OCI-LY1 (cell line): ENCODE measurements around the gene AGAP1.

ENCODE experiments used
- H2AFZ ChIP-seq: fragments of 200-600 bp; sonication (generic), shearing (Covaris generic); 2 replicates; pipeline ENCODE4 v1.6.0; 2014; ENCODE audit warnings: antibody characterized with exemption, mild to moderate bottlenecking, low read length
- H3F3A ChIP-seq: fragments of 200-600 bp; sonication (generic), shearing (Covaris generic); 2 replicates; pipeline ENCODE4 v1.6.0; 2014; ENCODE audit warnings: mild to moderate bottlenecking, antibody characterized with exemption, low read length, moderate library complexity; ENCODE audit not compliant: insufficient read depth
- H3K27ac ChIP-seq: fragments of 200-600 bp; sonication (generic); 2 replicates; pipeline ENCODE4 v1.5.1; 2014; ENCODE audit warnings: low read length, mixed run types, mild to moderate bottlenecking, low read depth; ENCODE audit not compliant: poor library complexity, severe bottlenecking
- H3K27me3 ChIP-seq: fragments of 200-600 bp; sonication (generic); 2 replicates; pipeline ENCODE4 v1.6.0; 2014; ENCODE audit warnings: antibody characterized with exemption, mild to moderate bottlenecking, low read length, moderate library complexity; ENCODE audit not compliant: insufficient read depth
- H3K36me3 ChIP-seq: fragments of 200-600 bp; sonication (generic); 2 replicates; pipeline ENCODE4 v1.6.1; 2014; ENCODE audit warnings: mild to moderate bottlenecking, antibody characterized with exemption, low read length, moderate library complexity, mixed read lengths; ENCODE audit not compliant: insufficient read depth
- H3K4me1 ChIP-seq: fragments of 200-600 bp; sonication (generic); 2 replicates; pipeline ENCODE4 v1.5.1; 2014; ENCODE audit warnings: mild to moderate bottlenecking, low read length, moderate library complexity; ENCODE audit not compliant: insufficient read depth, severe bottlenecking
- H3K4me2 ChIP-seq: fragments of 200-600 bp; sonication (generic), shearing (Covaris generic); 2 replicates; pipeline ENCODE4 v1.6.1; 2014; ENCODE audit warnings: low read length
- H3K4me3 ChIP-seq: fragments of 200-600 bp; sonication (generic); 2 replicates; pipeline ENCODE4 v1.5.1; 2014; ENCODE audit warnings: low read length, low read depth, mild to moderate bottlenecking, mixed read lengths; ENCODE audit not compliant: poor library complexity, severe bottlenecking
- H3K79me2 ChIP-seq: fragments of 200-600 bp; shearing (Covaris generic); 2 replicates; pipeline ENCODE4 v1.6.1; 2016; ENCODE audit warnings: mixed run types, low read length, mixed read lengths; ENCODE audit not compliant: insufficient read depth
- H3K9ac ChIP-seq: fragments of 200-600 bp; sonication (generic), shearing (Covaris generic); 2 replicates; pipeline ENCODE4 v1.6.1; 2014; ENCODE audit warnings: mild to moderate bottlenecking, low read length, mixed read lengths
- H3K9me2 ChIP-seq: fragments of 200-600 bp; sonication (generic), shearing (Covaris generic); 2 replicates; pipeline ENCODE4 v1.6.1; 2014; ENCODE audit warnings: low read depth, mild to moderate bottlenecking, low read length, mixed read lengths
- H3K9me3 ChIP-seq: fragments of 200-600 bp; shearing (Covaris generic); 2 replicates; pipeline ENCODE4 v1.6.1; 2014; ENCODE audit warnings: low read length, mixed read lengths
- H4K20me1 ChIP-seq: fragments of 200-600 bp; sonication (generic), shearing (Covaris generic); 2 replicates; pipeline ENCODE4 v1.6.0; 2016; ENCODE audit warnings: mild to moderate bottlenecking, low read length; ENCODE audit not compliant: insufficient read depth
- CTCF ChIP-seq: fragments of 200-600 bp; sonication (generic), shearing (Covaris generic); IDR thresholded peaks from 2 replicates; pipeline ENCODE4 v1.5.1; 2017; ENCODE audit warnings: mild to moderate bottlenecking, antibody characterized with exemption, low read length, moderate library complexity, mixed read lengths
- EZH2 ChIP-seq: fragments of 200-600 bp; sonication (generic), shearing (Covaris generic); IDR thresholded peaks from 2 replicates; pipeline ENCODE4 v1.8.0; 2017; ENCODE audit warnings: borderline replicate concordance, mixed run types, mild to moderate bottlenecking, antibody characterized with exemption, low read length, moderate library complexity, mixed read lengths

AGAP1 gene

GRCh38 chr2:235515821-235516220, 22.0 kb downstream of the AGAP1 start:
- Histone ChIP-seq H3K79me2 (no peaks in the 10 kb centered on the region), H3K9ac (no peak overlapping the region)
- TF ChIP-seq CTCF (no peak), EZH2 (no peak)

GRCh38 chr2:235516257-235516656, 22.4 kb downstream of the AGAP1 start:
- Histone ChIP-seq H3K79me2 (no peaks in the 10 kb centered on the region), H3K27ac (no peak overlapping the region), H3F3A (no peaks in the 10 kb centered on the region), H3K9ac (no peak overlapping the region), H3K4me3 (no peak overlapping the region), H3K9me2 (no peaks in the 10 kb centered on the region), H3K9me3 (no peaks in the 10 kb centered on the region), H4K20me1 (no peaks in the 10 kb centered on the region), H3K4me2 (no peak overlapping the region), H3K4me1 (no peaks in the 10 kb centered on the region), H3K27me3 (no peaks in the 10 kb centered on the region), H2AFZ (no peak overlapping the region), H3K36me3 (no peaks in the 10 kb centered on the region)
- TF ChIP-seq CTCF (no peak), EZH2 (no peak)

More at GRCh38 chr2:235515821-235516220, 22.0 kb downstream of the AGAP1 start:
- H4K20me1 ChIP-seq = no peaks in the 10 kb centered on the region
- H3K4me2 ChIP-seq = no peak overlapping the region
- H3K4me3 ChIP-seq = no peak overlapping the region
- H3F3A ChIP-seq = no peaks in the 10 kb centered on the region
- H3K27me3 ChIP-seq = no peaks in the 10 kb centered on the region
- no peaks in the 10 kb centered on the region for H3K9me2 ChIP-seq
- no peaks in the 10 kb centered on the region for H3K4me1 ChIP-seq
- H3K9me3 ChIP-seq = no peaks in the 10 kb centered on the region
- no peak overlapping the region for H3K27ac ChIP-seq
- H2AFZ ChIP-seq = no peak overlapping the region
- H3K36me3 ChIP-seq = no peaks in the 10 kb centered on the region

GRCh38 chr2:235518322-235519090, 24.7 kb downstream of the AGAP1 start:
- no peak overlapping the region for H3K4me3 ChIP-seq
- TF ChIP-seq EZH2 (no peak), CTCF (no peak)
- no peaks in the 10 kb centered on the region for H3K27me3 ChIP-seq
- no peak overlapping the region for H3K27ac ChIP-seq
- no peak overlapping the region for H3K9ac ChIP-seq
- H3K9me3 ChIP-seq = no peaks in the 10 kb centered on the region
- no peaks in the 10 kb centered on the region for H3K79me2 ChIP-seq
- H3K36me3 ChIP-seq = no peaks in the 10 kb centered on the region
- H3K4me2 ChIP-seq = no peak overlapping the region
- no peaks in the 10 kb centered on the region for H4K20me1 ChIP-seq
- H3F3A ChIP-seq = no peaks in the 10 kb centered on the region
- H2AFZ ChIP-seq = no peak overlapping the region
- no peaks in the 10 kb centered on the region for H3K9me2 ChIP-seq
- H3K4me1 ChIP-seq = no peaks in the 10 kb centered on the region
